ENCODE data around the gene HLA-DOB. TPM values are rescaled to one million over a fixed set of nuclear protein-coding genes. Genes with fewer than 3 reads are reported as not detected.

HLA-DOB gene
- total and polyA plus RNA-seq, 2 of the 13 experiments (the other 11 are each of a cell fraction or from before 2014, with no cell fraction given) = not detected

- ChIA-PET POLR2A (no interaction called here), CTCF (ENCODE audit: low intra/inter-chr PET ratio, low total read pairs) (no interaction called here)
- intact Hi-C loops (cut with micrococcal nuclease; ENCODE audit: unreplicated experiment) = no loop called here
- no peak for FAIRE-seq
- Histone ChIP-seq H3K4me1 (ENCODE audit: insufficient read depth, low read length) (no peaks in the 10 kb centered on the region), H3K27me3 (ENCODE audit: control insufficient read depth in 1 of 2, insufficient read depth in 2 of 2, low read length in 2 of 2) (peaks cover 0 to 24% of the 10 kb centered on the region in 2 experiments; a peak in 2 of 5 replicates), H3K9ac (ENCODE audit: insufficient read depth, low read depth, low read length) (no peak overlapping the region), H4K20me1 (ENCODE audit: insufficient read depth, low read length) (no peaks in the 10 kb centered on the region), H3K4me3 (replicated peaks in 1 of 3; ENCODE audit: insufficient read depth in 1 of 3, low read depth in 2 of 3, low read length in 3 of 3) (no peak overlapping the region), H3K4me2 (ENCODE audit: low read depth, low read length) (no peak overlapping the region), H3K79me2 (ENCODE audit: insufficient read depth, low read length) (no peaks in the 10 kb centered on the region), H3K27ac (ENCODE audit: extremely low read length, insufficient read depth, low read length) (no peak overlapping the region), H2AFZ (ENCODE audit: low read length) (no peak overlapping the region), H3K9me3 (ENCODE audit: low read length) (no peaks in the 10 kb centered on the region), H3K36me3 (replicated peaks in 1 of 2; ENCODE audit: control insufficient read depth in 1 of 2, insufficient read depth in 2 of 2, low read length in 2 of 2) (no peaks in the 10 kb centered on the region)
- no peak for DNase-seq (ENCODE audit: low spot score)
- in situ Hi-C loops (cut with HindIII; ENCODE audit: extremely low pct_ligation_motif_present, low pct_unique_long_range_greater_than_20kb) = no loop called here
- no TSS peak for BruUV-seq (replicated peaks)
- ATAC-seq = no peak
- WGBS (ENCODE audit: low lambda C conversion rate) = 71% methylated on average over 2 of the region's 2 CpGs
- no peak for TF ChIP-seq ZNF883 (CRISPR knock-in tag; IDR thresholded peaks at IDR 0.05; ENCODE audit: not compliant biosample characterization)
- no peak for TF ChIP-seq RFXAP (CRISPR knock-in tag; IDR thresholded peaks at IDR 0.05; ENCODE audit: borderline replicate concordance)
- TF ChIP-seq ZNF225 (CRISPR knock-in tag; IDR thresholded peaks at IDR 0.05) = no peak
- TF ChIP-seq TSC22D2 (CRISPR knock-in tag; IDR thresholded peaks at IDR 0.05; ENCODE audit: borderline replicate concordance) = no peak
- TF ChIP-seq ZSCAN30 (CRISPR knock-in tag; IDR thresholded peaks at IDR 0.05) = no peak
- no peak for TF ChIP-seq ZNF609 (CRISPR knock-in tag; IDR thresholded peaks at IDR 0.05; ENCODE audit: borderline replicate concordance)
- no peak for TF ChIP-seq IKZF4 (CRISPR knock-in tag; IDR thresholded peaks at IDR 0.05; ENCODE audit: borderline replicate concordance, low read depth, not compliant biosample characterization)
- no peak for TF ChIP-seq MAFG (CRISPR knock-in tag; IDR thresholded peaks at IDR 0.05)
- no peak for TF ChIP-seq ATF4 (CRISPR knock-in tag; IDR thresholded peaks at IDR 0.05)
- TF ChIP-seq PAX8 (CRISPR knock-in tag; IDR thresholded peaks at IDR 0.05; ENCODE audit: borderline replicate concordance) = no peak
- TF ChIP-seq ZNF646 (CRISPR knock-in tag; IDR thresholded peaks at IDR 0.05) = no peak
These were observed 806 bp downstream of the HLA-DOB start for GRCh38 chr6:32815996-32816395.

All from HepG2 (cell line).